ENCODE measurements around the gene FOXP1.
A peak's percentile ranks its signal among the peaks of the same experiment; 100 is the strongest.

FOXP1 gene

DNA sequence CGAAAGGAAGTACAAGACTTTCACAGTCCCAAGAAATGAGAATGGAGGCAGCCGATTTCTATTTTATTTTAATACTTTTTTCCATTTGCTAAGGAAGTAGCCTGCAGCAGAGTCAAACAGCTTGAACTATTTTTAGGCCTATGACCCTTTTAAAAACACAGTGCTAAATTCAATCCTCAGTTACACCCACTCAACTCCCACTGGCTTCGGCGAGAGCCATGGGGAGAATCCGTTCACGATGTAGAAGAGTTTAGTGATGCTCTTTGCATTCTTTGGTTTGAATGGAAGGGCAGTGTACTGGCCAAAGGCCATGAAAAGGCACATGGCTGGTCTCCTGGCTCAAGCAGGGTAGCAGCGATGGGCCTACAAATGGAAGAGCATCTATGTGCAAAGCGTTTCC, 343.5 kb downstream of the FOXP1 start:
- DNase-seq (ENCODE audit: low read depth in 2 of 2), result no peak

- DNase-seq (ENCODE audit: low read depth in 2 of 2), result no peak
These were observed 345.2 kb downstream of the FOXP1 start for GRCh38 chr3:71238355-71238757.

- DNase-seq (ENCODE audit: low read depth in 2 of 2), result no peak
These were observed 345.9 kb downstream of the FOXP1 start for GRCh38 chr3:71237672-71238071.

DNA sequence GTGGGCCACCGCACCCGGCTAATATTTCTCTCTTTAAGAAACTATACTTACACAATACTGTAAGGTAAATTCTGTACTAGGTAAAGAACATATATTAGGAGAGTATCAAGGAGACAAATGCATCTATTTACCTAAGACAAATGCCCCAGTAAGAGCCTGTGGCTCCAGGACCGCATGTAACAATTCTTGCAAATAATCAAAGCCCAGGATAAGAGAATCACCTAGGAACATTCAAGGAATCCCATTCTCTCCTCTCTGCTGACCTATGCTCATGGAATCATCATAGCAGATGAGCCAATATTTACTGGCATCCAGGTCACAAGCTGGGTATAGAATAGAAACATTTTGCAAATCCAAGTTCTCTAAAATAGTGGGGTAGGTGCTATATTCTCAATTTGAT, 347.7 kb downstream of the FOXP1 start:
- no peak for DNase-seq (ENCODE audit: low read depth in 2 of 2)

DNA sequence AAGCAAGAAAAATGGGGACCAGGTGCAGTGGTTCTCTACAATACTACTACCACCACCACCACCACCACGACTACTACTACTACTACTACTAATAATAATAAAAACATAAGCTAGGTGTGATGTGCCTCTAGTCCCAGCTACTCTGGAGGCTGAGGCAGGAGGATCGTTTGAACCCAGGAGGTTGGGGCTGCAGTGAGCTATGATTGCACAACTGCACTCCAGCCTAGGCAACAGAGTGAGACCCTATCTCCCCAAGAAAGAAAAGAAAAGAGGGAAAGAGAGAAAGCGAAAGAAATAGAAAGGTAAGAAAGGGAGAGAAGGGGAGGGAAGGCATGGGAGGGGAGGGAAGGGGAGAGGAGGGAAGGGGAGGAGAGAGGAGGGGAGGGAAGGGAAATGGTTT, 350.6 kb downstream of the FOXP1 start:
- DNase-seq (ENCODE audit: low read depth in 2 of 2), result no peak

DNA sequence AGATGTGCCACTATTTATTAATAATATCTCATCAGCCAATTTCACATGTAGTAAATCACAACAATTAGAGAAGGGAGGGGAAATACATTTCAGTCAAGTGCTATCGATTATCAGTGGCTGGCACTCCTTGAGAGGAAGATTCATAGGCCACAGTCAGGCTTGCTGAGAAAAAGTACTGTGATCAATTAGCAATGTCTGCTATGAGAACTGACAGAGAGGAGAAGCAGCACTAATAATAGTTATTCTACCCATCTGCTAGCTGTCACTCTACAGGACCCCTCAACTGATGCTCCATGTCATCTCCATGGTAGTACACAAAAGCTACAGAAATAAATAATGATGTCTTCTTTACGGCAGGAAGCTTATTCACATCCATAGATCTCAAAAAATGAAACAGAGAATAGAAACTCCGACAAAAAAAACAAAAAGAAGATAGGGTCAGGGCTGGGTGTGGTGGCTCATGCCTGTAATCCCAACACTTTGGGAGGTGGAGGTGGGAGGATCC, 351.3 kb downstream of the FOXP1 start:
- DNase-seq (ENCODE audit: low read depth in 2 of 2), result no peak

- no peak for DNase-seq (ENCODE audit: low read depth in 2 of 2)
These were observed 351.8 kb downstream of the FOXP1 start for GRCh38 chr3:71231680-71232079.

- DNase-seq (ENCODE audit: low read depth in 2 of 2), result no peak
These were observed 353.4 kb downstream of the FOXP1 start for GRCh38 chr3:71229905-71230657.

DNA sequence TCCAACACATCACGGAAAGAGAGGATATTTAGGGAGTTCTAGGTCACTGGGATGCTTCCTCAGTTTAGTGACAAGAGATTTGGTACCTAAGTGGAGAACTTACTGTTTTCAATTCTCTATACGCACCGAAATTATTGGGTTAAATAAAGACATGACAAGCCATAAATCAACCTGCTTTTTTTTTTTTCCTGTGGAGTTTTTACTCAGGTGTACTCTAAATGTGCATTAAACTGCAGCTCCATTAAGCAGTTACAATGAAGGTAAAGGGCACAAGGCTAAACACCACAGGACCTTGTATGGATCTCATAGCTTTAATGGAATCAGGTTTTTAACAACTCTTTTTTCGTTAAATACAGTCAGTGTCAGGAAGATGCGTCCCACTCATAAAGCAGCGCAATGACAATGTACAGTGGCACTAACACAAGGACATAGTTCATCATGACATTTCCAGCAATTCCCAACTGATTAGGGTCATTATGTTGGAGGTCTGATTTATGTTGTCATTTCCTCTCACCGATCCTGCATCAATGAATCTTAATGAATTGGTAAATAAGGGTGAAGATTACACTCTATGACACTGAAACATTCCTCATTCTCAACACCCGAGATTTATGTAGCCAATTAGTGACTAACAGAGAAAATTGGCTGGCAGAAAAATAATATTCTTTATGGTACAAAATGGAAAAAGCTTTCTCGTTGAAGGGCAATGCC, 355.2 kb downstream of the FOXP1 start:
- DNase-seq (ENCODE audit: low read depth in 2 of 2), result no peak

- DNase-seq (ENCODE audit: low read depth in 2 of 2), result no peak
These were observed 356.3 kb downstream of the FOXP1 start for GRCh38 chr3:71227270-71227661.

- peak; percentile 85 to 90 for DNase-seq (ENCODE audit: low read depth in 2 of 2)
These were observed 356.8 kb downstream of the FOXP1 start for GRCh38 chr3:71226565-71227269.

DNA sequence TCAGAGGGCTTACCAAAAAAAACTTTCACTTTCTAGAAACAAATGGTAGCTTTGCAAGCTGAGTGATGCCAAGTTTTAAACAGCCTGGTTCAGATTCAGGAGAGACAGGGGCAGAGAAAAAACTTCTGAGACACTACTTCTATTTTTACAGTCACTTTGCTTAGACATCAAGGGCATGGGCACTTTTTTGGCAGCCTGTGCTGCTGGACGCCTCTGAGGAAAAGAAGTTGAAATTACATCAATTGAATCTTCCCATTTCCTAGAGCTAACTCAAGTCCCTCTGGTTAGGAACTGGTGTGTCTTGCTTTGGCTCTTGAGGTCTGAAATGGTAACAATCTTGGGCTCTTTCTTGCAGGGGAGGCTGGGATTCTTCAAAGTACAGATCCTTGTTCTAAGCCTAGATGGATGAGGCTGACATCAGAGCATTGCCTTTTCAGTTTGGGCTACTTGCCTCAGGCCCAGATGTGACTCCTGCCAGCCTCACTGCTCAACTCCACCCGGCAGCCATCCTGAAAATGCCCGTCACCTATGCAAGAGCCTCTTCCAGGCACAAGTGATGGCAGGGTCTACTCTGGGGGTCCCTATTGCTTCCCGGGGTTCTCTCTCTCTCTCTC, 357.5 kb downstream of the FOXP1 start:
- no peak for DNase-seq (ENCODE audit: low read depth in 2 of 2)

DNA sequence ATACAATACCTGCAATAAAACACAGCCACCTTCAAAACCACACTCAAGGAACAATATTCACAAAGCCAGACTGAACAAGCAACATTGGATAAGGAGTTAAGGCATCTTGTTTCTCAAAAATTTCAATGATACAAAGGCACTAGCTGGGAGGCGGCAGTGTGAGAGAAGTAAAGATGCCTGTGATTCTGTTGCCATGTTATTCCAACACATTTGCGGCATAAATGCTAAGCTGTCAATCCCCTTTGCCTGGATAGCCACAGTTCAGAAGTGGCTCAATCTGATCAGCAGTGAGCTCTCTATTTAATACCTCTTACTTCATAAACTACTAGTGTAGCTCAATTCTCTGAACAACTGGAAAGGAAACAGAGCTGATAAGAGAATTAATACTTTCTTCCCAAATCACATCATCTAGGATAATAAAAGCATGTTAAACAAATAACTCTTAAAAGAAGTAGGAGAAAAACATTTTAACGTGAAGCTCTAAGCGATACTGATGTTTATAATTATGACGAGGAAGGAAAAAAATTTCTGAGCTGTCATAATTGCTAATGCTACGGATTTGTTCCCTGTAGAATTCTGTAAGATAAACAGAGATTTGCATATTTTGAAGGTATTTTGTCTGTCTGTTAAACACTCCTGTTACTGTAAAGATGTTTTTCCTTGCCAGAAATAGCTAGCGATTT, 358.4 kb downstream of the FOXP1 start:
- DNase-seq (ENCODE audit: low read depth in 2 of 2), result no peak

DNA sequence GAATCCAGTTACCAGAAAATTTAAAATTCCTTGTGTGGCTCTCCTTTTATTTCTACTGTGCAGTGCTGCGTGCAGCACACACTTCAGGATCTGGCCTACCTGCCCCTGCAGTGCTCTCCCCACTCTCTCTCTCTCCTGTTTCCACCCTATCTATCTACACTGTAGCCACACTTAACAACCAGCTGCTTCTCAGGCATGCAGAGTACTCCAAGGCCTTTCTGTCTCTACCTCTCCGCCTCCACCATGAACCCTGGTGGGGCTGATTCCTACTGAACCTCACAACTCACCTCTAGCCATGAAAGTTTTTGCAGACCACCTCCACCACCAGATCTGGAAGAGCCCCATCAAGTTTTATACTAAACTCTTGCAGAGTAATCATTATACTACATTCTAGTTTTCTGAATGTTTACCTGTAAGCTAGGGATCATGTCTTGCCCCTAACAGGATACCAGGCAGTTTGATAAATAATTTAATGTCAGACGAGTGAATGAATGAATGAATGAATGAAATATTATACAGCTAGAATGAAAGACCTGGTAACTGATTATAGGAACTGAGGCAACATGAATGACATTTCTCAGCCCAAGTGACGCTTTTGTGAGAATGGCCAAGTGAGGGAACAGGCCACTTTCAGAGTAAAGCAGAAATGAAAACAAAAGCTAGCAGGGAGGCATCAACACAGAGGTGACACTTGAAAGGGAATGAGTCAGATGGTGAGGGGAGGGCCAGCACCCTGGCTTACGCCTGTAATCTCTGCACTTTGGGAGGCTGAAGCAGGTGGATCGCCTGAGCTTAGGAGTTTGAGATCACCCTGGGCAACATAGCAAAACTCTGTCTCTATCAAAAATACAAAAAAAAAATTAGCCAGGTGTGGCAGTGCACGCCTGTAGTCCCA, 363.5 kb downstream of the FOXP1 start:
- peak in 1 of 2 donors; percentile 30 for DNase-seq (ENCODE audit: low read depth in 2 of 2)

- DNase-seq (ENCODE audit: low read depth in 2 of 2), result no peak
These were observed 365.0 kb downstream of the FOXP1 start for GRCh38 chr3:71218508-71218907.

DNA sequence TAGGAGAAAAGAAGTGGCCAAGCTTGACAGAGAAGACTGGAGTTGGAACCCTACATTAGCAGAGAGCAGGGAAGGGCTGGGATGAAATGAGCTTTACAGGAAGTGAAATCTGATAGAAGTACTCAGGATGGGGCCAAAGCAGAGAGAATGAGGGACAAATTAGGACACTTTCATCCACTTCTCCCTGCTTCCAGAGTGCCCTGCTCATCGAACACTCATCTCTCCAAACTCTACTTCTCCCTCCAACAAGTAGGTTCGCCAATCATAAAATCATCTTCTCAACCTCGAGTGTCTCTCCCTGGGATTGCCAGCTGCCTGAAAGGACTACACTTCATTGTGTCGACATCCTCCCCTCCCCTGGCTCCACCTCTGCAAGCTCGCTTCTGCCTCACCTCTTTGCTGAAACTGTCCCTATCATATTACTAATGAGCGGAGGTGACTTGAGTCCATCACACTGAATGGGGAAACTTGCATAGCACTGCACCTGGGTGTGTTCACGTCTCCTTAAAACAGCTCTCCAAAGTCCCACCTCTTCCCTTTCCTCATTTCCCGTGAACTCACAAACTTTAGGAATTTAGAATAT, 365.8 kb downstream of the FOXP1 start:
- no peak for DNase-seq (ENCODE audit: low read depth in 2 of 2)

DNA sequence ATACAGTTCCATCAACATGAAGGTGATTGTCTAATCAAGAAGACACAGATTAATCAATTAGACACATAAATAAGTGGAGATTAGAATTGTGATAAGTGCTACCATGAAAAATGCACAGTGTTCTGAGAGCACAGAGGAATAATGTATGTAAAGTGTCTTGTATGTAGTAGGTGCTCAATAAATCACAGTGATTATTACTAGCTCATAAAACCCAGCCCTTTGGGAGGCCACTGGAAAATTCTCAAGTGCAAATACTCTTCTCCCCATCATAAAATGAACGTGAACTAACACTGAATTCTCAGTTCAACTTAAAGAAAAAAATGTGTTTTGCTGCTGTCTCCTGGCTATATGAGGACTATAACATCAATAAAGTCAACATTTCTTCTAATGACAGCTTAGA, 368.2 kb downstream of the FOXP1 start:
- no peak for DNase-seq (ENCODE audit: low read depth in 2 of 2)

DNA sequence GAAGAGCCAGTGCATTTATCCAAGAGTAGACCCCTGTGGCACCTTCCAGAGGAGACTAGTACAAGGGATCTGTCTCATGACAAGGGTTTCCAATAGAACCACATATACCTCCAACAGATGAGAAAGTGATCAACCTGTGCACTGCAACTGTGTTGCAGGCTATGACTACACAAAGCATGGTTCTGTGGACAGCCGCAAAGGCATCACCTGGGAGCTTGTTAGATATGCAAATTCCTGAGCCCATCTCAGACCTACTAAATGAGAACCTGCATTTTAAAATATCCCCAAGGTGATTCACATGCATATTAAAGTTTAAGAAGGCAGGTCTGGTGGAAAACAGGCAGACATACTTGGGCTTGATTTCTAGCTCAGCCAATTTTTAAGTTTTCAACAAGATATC, 368.7 kb downstream of the FOXP1 start:
- DNase-seq (ENCODE audit: low read depth in 2 of 2), result no peak

GRCh38 chr3:71214016-71214415, 369.5 kb downstream of the FOXP1 start:
- DNase-seq (ENCODE audit: low read depth in 2 of 2), result no peak

DNA sequence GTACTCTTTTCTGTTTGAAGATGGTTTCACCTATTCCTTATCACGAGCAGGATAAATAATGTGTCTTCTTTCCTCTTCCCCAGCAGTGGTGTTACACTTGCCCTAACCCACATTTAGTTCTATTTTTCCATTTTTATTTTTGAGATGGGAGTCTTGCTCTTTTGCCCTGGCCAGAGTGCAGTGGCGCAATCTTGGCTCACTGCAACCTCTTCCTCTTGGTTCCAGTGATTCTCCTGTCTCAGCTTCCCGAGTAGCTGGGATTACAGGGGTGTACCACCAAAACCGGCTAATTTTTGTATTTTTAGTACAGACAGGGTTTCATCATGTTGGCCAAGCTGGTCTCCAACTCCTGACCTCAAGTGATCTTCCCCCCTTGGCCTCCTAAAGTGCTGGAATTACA, 372.4 kb downstream of the FOXP1 start:
- no peak for DNase-seq (ENCODE audit: low read depth in 2 of 2)

Data from stimulated activated CD8-positive, alpha-beta memory T cell treated with anti-CD3 and anti-CD28 coated beads, Interleukin-7, amount 100 ng/mL, for 4 hours (primary cell).